ENCODE results near the gene JPT2. TPM values are rescaled to one million over a fixed set of nuclear protein-coding genes. Genes with fewer than 3 reads are reported as not detected.

The JPT2 gene
- total RNA-seq, 1 experiment from 2014 or later, result 113 TPM

GRCh38 chr16:1634541-1634940, 43.5 kb upstream of the JPT2 start:
- H3K4me3 ChIP-seq (replicated peaks in 1 of 2; ENCODE audit: low read depth in 1 of 2, low read length in 2 of 2), result no peak overlapping the region
- no TSS peak for BruUV-seq (replicated peaks)
- no peak overlapping the region for H3K9ac ChIP-seq (ENCODE audit: low read length)
- H3K79me2 ChIP-seq (ENCODE audit: insufficient read depth, low read length), result peaks cover 39% of the 10 kb centered on the region
- ATAC-seq (no peak), DNase-seq (ENCODE audit: low read depth, low spot score) (no peak)
- POLR2A ChIA-PET, result no interaction called here
- no peak for TF ChIP-seq MAX (IDR thresholded peaks at IDR 0.05)
- no peak for TF ChIP-seq ZNF274 (IDR thresholded peaks at IDR 0.05; ENCODE audit: low read depth, low read length)
- TF ChIP-seq EZH2 (IDR thresholded peaks at IDR 0.05), result no peak
- no peak for TF ChIP-seq TCF7L2 (IDR thresholded peaks at IDR 0.05; ENCODE audit: borderline replicate concordance, extremely low read depth, insufficient read depth, insufficient read length)
- no peak for TF ChIP-seq POLR2AphosphoS5 (IDR thresholded peaks at IDR 0.05; ENCODE audit: low read depth, low read length)
- TF ChIP-seq CBX3 (IDR thresholded peaks at IDR 0.05; ENCODE audit: low read depth), result no peak
- no peak for TF ChIP-seq POLR2A (IDR thresholded peaks at IDR 0.05; ENCODE audit: borderline replicate concordance, extremely low read depth, insufficient read depth, insufficient read length)
- TF ChIP-seq CTCF (IDR thresholded peaks at IDR 0.05 in 2 of 3, conservative IDR thresholded peaks at IDR 0.05 in 1 of 3; ENCODE audit: borderline replicate concordance in 1 of 3, insufficient read depth in 1 of 3, low read depth in 2 of 3, low read length in 2 of 3), result no peak
- H3K27ac ChIP-seq (ENCODE audit: low read depth, low read length), result no peak overlapping the region
- H3K9me2 ChIP-seq (ENCODE audit: insufficient read depth), result no peaks in the 10 kb centered on the region
- intact Hi-C loops (cut with micrococcal nuclease), result no loop called here
- H3K36me3 ChIP-seq (ENCODE audit: control insufficient read depth in 1 of 2, insufficient read depth in 2 of 2, low read length in 2 of 2), result peaks cover 24 to 35% of the 10 kb centered on the region in 2 experiments
- no peaks in the 10 kb centered on the region for H3K27me3 ChIP-seq (ENCODE audit: insufficient read depth, low read length)
- no peak overlapping the region for H3K4me2 ChIP-seq (ENCODE audit: low read length)
- H3K4me1 ChIP-seq (ENCODE audit: control insufficient read depth in 1 of 2, insufficient read depth in 2 of 2, low read length in 2 of 2), result no peaks in the 10 kb centered on the region
- H4K20me1 ChIP-seq (ENCODE audit: insufficient read depth), result no peaks in the 10 kb centered on the region
- RAD21 ChIA-PET (ENCODE audit: low non-redundant PET in 1 of 2, low total read pairs in 2 of 2, uncharacterized antibody in 2 of 2, unreplicated experiment in 2 of 2), result no interaction called here
- H3K9me3 ChIP-seq (ENCODE audit: control insufficient read depth in 1 of 2, insufficient read depth in 1 of 2, low read depth in 1 of 2, low read length in 2 of 2), result no peaks in the 10 kb centered on the region
- CTCF ChIA-PET, result no interaction called here
- no peak overlapping the region for H2AFZ ChIP-seq (ENCODE audit: low read depth, low read length, poor library complexity, severe bottlenecking)

- RAD21 ChIA-PET (ENCODE audit: low non-redundant PET in 1 of 2, low total read pairs in 2 of 2, uncharacterized antibody in 2 of 2, unreplicated experiment in 2 of 2), result no interaction called here
Observed at GRCh38 chr16:1635070-1635469, 43.0 kb upstream of the JPT2 start.

More at GRCh38 chr16:1635070-1635469, 43.0 kb upstream of the JPT2 start:
- Histone ChIP-seq H3K9me3 (ENCODE audit: control insufficient read depth in 1 of 2, insufficient read depth in 1 of 2, low read depth in 1 of 2, low read length in 2 of 2) (no peaks in the 10 kb centered on the region), H3K27me3 (ENCODE audit: insufficient read depth, low read length) (no peaks in the 10 kb centered on the region), H3K9ac (ENCODE audit: low read length) (no peak overlapping the region), H3K4me3 (replicated peaks in 1 of 2; ENCODE audit: low read depth in 1 of 2, low read length in 2 of 2) (no peak overlapping the region), H3K9me2 (ENCODE audit: insufficient read depth) (no peaks in the 10 kb centered on the region), H3K36me3 (ENCODE audit: control insufficient read depth in 1 of 2, insufficient read depth in 2 of 2, low read length in 2 of 2) (peaks cover 24 to 36% of the 10 kb centered on the region in 2 experiments), H3K27ac (ENCODE audit: low read depth, low read length) (no peak overlapping the region), H3K4me1 (ENCODE audit: control insufficient read depth in 1 of 2, insufficient read depth in 2 of 2, low read length in 2 of 2) (no peaks in the 10 kb centered on the region), H3K4me2 (ENCODE audit: low read length) (no peak overlapping the region), H2AFZ (ENCODE audit: low read depth, low read length, poor library complexity, severe bottlenecking) (no peak overlapping the region), H3K79me2 (ENCODE audit: insufficient read depth, low read length) (peaks cover 34% of the 10 kb centered on the region), H4K20me1 (ENCODE audit: insufficient read depth) (no peaks in the 10 kb centered on the region)
- ATAC-seq (no peak), DNase-seq (ENCODE audit: low read depth, low spot score) (no peak)
- ChIA-PET POLR2A (no interaction called here), CTCF (no interaction called here)
- no TSS peak for BruUV-seq (replicated peaks)
- intact Hi-C loops (cut with micrococcal nuclease), result no loop called here
- TF ChIP-seq TCF7L2 (IDR thresholded peaks at IDR 0.05; ENCODE audit: borderline replicate concordance, extremely low read depth, insufficient read depth, insufficient read length) (no peak), ATF3 (IDR thresholded peaks at IDR 0.05) (no peak), CTCF (IDR thresholded peaks at IDR 0.05 in 2 of 3, conservative IDR thresholded peaks at IDR 0.05 in 1 of 3; ENCODE audit: borderline replicate concordance in 1 of 3, insufficient read depth in 1 of 3, low read depth in 2 of 3, low read length in 2 of 3) (no peak), POLR2AphosphoS5 (IDR thresholded peaks at IDR 0.05; ENCODE audit: low read depth, low read length) (no peak), SP1 (IDR thresholded peaks at IDR 0.05; ENCODE audit: low read depth) (no peak)

All from HCT116 (cell line).